ENCODE data around the gene SLC4A7.
A peak's percentile ranks its signal among the peaks of the same experiment; 100 is the strongest.

Gene SLC4A7

GRCh38 chr3:27526614-27527315, 42.6 kb upstream of the SLC4A7 start:
- H3K36me3 ChIP-seq (ENCODE audit: control insufficient read depth, insufficient read depth, low read length) = no peaks in the 10 kb centered on the region
- no peak overlapping the region for H3K4me3 ChIP-seq (replicated peaks; ENCODE audit: low read depth, low read length)
- no peak for DNase-seq (ENCODE audit: extremely low read depth, insufficient read length)
- TF ChIP-seq CTCF (IDR thresholded peaks at IDR 0.05; ENCODE audit: insufficient read depth, low read length, poor library complexity, severe bottlenecking) = no peak
- H3K27me3 ChIP-seq (replicated peaks; ENCODE audit: control insufficient read depth, insufficient read depth, low read length) = no peaks in the 10 kb centered on the region; the same call in none of the 2 replicates

GRCh38 chr3:27521872-27522265, 37.7 kb upstream of the SLC4A7 start:
- Histone ChIP-seq H3K36me3 (ENCODE audit: control insufficient read depth, insufficient read depth, low read length) (no peaks in the 10 kb centered on the region), H3K27me3 (replicated peaks; ENCODE audit: control insufficient read depth, insufficient read depth, low read length) (no peaks in the 10 kb centered on the region; the same call in 1 of the 2 replicates), H3K4me3 (replicated peaks; ENCODE audit: low read depth, low read length) (no peak overlapping the region)
- no peak for DNase-seq (ENCODE audit: extremely low read depth, insufficient read length)
- no peak for TF ChIP-seq CTCF (IDR thresholded peaks at IDR 0.05; ENCODE audit: insufficient read depth, low read length, poor library complexity, severe bottlenecking)

GRCh38 chr3:27521179-27521871, 37.1 kb upstream of the SLC4A7 start:
- no peak for DNase-seq (ENCODE audit: extremely low read depth, insufficient read length)
- no peaks in the 10 kb centered on the region; the same call in 1 of the 2 replicates for H3K27me3 ChIP-seq (replicated peaks; ENCODE audit: control insufficient read depth, insufficient read depth, low read length)

GRCh38 chr3:27511724-27512422, 27.7 kb upstream of the SLC4A7 start:
- no peak overlapping the region for H3K4me3 ChIP-seq (replicated peaks; ENCODE audit: low read depth, low read length)
- peak; percentile 27 for DNase-seq (ENCODE audit: extremely low read depth, insufficient read length)
- no peaks in the 10 kb centered on the region for H3K36me3 ChIP-seq (ENCODE audit: control insufficient read depth, insufficient read depth, low read length)
- no peaks in the 10 kb centered on the region for H3K27me3 ChIP-seq (replicated peaks; ENCODE audit: control insufficient read depth, insufficient read depth, low read length)
- no peak for TF ChIP-seq CTCF (IDR thresholded peaks at IDR 0.05; ENCODE audit: insufficient read depth, low read length, poor library complexity, severe bottlenecking)

More at GRCh38 chr3:27521179-27521871, 37.1 kb upstream of the SLC4A7 start:
- no peak overlapping the region for H3K4me3 ChIP-seq (replicated peaks; ENCODE audit: low read depth, low read length)
- no peak for TF ChIP-seq CTCF (IDR thresholded peaks at IDR 0.05; ENCODE audit: insufficient read depth, low read length, poor library complexity, severe bottlenecking)
- no peaks in the 10 kb centered on the region for H3K36me3 ChIP-seq (ENCODE audit: control insufficient read depth, insufficient read depth, low read length)

- no peaks in the 10 kb centered on the region for H3K27me3 ChIP-seq (replicated peaks; ENCODE audit: control insufficient read depth, insufficient read depth, low read length)
- H3K36me3 ChIP-seq (ENCODE audit: control insufficient read depth, insufficient read depth, low read length) = no peaks in the 10 kb centered on the region
- no peak overlapping the region for H3K4me3 ChIP-seq (replicated peaks; ENCODE audit: low read depth, low read length)
- no peak for DNase-seq (ENCODE audit: extremely low read depth, insufficient read length)
- no peak for TF ChIP-seq CTCF (IDR thresholded peaks at IDR 0.05; ENCODE audit: insufficient read depth, low read length, poor library complexity, severe bottlenecking)
These were observed 25.2 kb upstream of the SLC4A7 start for GRCh38 chr3:27509376-27509775.

Measured in GM06990 (cell line).